Stimulated activated CD4-positive, alpha-beta T cell treated with anti-CD3 and anti-CD28 coated beads, Interleukin-2, amount 100 ng/mL, for 48 hours (primary cell): ENCODE measurements around the gene IRS2.

ENCODE experiments used
- DNase-seq, 2 donors: peaks; one replicate each; pipeline ENCODE4 v3.0.0-alpha.2; 2020

IRS2 gene

GRCh38 chr13:109725995-109726637 lies 60.3 kb downstream of the IRS2 start:
- DNase-seq: no peak

GRCh38 chr13:109725297-109725696 lies 61.1 kb downstream of the IRS2 start:
- no peak for DNase-seq

- DNase-seq: no peak
These were observed 61.8 kb downstream of the IRS2 start for GRCh38 chr13:109724603-109725002.

- no peak for DNase-seq
These were observed 63.3 kb downstream of the IRS2 start for GRCh38 chr13:109723046-109723445.

- no peak for DNase-seq
These were observed 64.3 kb downstream of the IRS2 start for GRCh38 chr13:109722068-109722467.

GRCh38 chr13:109720758-109721184 lies 65.6 kb downstream of the IRS2 start:
- DNase-seq: no peak

GRCh38 chr13:109719962-109720646 lies 66.3 kb downstream of the IRS2 start:
- no peak for DNase-seq

GRCh38 chr13:109718726-109719125 lies 67.7 kb downstream of the IRS2 start:
- no peak for DNase-seq

- no peak for DNase-seq
These were observed 68.7 kb downstream of the IRS2 start for GRCh38 chr13:109717686-109718085.

GRCh38 chr13:109715902-109716301 lies 70.5 kb downstream of the IRS2 start:
- no peak for DNase-seq

- DNase-seq: no peak
These were observed 72.7 kb downstream of the IRS2 start for GRCh38 chr13:109713681-109714080.

- no peak for DNase-seq
These were observed 74.2 kb downstream of the IRS2 start for GRCh38 chr13:109712124-109712722.

GRCh38 chr13:109707742-109708617 lies 78.4 kb downstream of the IRS2 start:
- DNase-seq: no peak

GRCh38 chr13:109707044-109707741 lies 79.2 kb downstream of the IRS2 start:
- DNase-seq: no peak

- DNase-seq: no peak
These were observed 80.2 kb downstream of the IRS2 start for GRCh38 chr13:109706015-109706715.

GRCh38 chr13:109704771-109705635 lies 81.4 kb downstream of the IRS2 start:
- DNase-seq: no peak

GRCh38 chr13:109703250-109703649 lies 83.1 kb downstream of the IRS2 start:
- DNase-seq: no peak
